Fibroblast of mammary gland (primary cell): ENCODE data around the gene TXNIP.
A peak's percentile ranks its signal among the peaks of the same experiment; 100 is the strongest.

Experiments
- DNase-seq: peaks from one replicate; pipeline ENCODE4 v3.0.0-alpha.2; 2010; ENCODE audit warnings: low read depth
- H3K4me3 ChIP-seq: 2 replicates; pipeline ENCODE4 v1.5.1; 2011; ENCODE audit warnings: low read depth, mild to moderate bottlenecking, low read length, moderate library complexity; ENCODE audit not compliant: control insufficient read depth
- TF ChIP-seq, protein P1 (sequence below): conservative IDR thresholded peaks from 2 replicates; pipeline ENCODE4 v1.5.1; 2011; ENCODE audit warnings: low read depth, low read length, inconsistent platforms; ENCODE audit not compliant: control insufficient read depth, insufficient read depth

TXNIP gene, protein sequence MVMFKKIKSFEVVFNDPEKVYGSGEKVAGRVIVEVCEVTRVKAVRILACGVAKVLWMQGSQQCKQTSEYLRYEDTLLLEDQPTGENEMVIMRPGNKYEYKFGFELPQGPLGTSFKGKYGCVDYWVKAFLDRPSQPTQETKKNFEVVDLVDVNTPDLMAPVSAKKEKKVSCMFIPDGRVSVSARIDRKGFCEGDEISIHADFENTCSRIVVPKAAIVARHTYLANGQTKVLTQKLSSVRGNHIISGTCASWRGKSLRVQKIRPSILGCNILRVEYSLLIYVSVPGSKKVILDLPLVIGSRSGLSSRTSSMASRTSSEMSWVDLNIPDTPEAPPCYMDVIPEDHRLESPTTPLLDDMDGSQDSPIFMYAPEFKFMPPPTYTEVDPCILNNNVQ

DNA sequence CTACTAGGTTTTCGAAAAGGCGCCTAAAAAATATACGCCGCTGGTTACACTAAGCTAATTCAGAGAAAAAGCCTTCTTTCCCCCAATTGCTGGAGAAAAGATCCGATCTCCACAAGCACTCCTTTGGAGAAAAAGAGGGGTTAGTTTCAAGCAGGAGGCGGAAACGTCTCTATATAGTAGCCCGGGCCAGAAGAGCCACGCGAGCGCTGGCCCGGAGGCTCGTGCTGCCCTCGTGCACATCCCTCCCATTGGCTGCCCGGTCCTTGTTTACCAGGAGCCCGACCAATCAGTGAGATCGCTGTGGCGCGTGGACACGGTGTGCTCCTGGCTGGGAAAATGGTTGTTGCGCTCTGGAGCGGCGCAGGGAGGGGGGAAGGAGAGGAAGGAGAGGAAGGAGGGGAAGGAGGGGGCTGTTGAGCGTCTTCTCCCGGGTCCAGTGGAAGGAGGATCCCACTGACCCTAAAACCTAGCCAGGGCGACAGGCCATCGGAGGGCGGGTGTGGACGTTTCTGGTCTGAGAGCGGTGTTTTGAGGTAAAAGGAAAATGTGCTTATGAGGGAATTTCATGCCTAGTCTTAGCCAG, at the start of gene TXNIP:
TXNIP (minus strand) TSS at position 147 of the 583 bp plus-strand sequence. CDS start 313 bp downstream, outside the sequence.
- TF ChIP-seq, protein P1, sequence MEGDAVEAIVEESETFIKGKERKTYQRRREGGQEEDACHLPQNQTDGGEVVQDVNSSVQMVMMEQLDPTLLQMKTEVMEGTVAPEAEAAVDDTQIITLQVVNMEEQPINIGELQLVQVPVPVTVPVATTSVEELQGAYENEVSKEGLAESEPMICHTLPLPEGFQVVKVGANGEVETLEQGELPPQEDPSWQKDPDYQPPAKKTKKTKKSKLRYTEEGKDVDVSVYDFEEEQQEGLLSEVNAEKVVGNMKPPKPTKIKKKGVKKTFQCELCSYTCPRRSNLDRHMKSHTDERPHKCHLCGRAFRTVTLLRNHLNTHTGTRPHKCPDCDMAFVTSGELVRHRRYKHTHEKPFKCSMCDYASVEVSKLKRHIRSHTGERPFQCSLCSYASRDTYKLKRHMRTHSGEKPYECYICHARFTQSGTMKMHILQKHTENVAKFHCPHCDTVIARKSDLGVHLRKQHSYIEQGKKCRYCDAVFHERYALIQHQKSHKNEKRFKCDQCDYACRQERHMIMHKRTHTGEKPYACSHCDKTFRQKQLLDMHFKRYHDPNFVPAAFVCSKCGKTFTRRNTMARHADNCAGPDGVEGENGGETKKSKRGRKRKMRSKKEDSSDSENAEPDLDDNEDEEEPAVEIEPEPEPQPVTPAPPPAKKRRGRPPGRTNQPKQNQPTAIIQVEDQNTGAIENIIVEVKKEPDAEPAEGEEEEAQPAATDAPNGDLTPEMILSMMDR: no peak
- H3K4me3 ChIP-seq: peak within 1 kb of the TSS; percentile 90
- DNase-seq: peak; percentile 97

DNA sequence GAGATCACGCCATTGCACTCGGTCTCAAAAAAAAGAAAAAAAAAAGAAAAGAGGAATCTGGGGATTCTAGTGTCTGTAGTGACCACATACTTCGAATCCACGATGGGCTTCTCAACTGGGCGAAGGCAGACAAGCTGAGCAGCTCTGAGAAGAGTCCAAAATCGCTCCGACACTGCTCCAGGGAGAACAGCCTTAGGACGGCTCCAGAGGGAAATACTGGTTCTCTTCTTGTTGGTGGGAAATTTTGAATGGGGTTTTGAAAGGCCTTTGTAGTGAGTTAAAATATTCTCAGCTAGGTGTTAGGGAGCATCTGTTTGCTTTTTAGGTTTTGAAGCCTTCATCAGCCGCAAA, 43.4 kb upstream of the TXNIP start:
- DNase-seq: no peak
- peak overlapping the region; percentile 75 for H3K4me3 ChIP-seq

DNA sequence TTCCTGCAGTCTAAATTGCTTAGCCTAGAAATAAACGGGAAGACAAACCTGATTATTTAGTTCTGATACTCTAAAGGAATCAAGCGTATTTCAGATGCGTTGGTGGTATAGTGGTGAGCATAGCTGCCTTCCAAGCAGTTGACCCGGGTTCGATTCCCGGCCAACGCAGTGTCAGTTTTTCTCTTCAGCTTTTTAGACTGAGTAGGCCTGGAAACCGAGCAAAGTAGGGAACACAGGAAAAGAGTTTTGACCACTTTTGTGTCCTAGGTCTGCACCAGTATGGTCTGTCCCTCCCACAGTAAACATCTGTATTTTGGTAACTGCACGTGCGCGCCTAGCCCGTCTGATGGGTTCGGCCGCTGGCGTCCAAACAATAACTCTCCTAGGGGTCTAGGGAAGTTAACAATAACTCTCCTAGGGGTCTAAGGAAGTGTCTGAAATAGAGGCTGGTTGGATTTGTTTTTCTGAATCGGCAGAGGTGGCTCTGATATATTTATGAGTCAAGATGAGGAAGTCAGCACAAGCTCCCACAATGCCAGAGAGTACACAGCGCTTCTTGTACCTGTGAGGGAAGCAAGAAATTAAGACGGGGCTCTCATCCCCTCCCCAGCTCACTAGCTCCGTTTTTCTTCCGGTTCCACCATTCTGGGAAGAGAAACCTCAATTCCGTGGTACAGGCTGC, 40.7 kb upstream of the TXNIP start:
- TF ChIP-seq, protein P1: no peak
- peak; percentile 90 for DNase-seq

More for the DNA sequence above, 43.4 kb upstream of the TXNIP start:
- TF ChIP-seq, protein P1: no peak

DNA sequence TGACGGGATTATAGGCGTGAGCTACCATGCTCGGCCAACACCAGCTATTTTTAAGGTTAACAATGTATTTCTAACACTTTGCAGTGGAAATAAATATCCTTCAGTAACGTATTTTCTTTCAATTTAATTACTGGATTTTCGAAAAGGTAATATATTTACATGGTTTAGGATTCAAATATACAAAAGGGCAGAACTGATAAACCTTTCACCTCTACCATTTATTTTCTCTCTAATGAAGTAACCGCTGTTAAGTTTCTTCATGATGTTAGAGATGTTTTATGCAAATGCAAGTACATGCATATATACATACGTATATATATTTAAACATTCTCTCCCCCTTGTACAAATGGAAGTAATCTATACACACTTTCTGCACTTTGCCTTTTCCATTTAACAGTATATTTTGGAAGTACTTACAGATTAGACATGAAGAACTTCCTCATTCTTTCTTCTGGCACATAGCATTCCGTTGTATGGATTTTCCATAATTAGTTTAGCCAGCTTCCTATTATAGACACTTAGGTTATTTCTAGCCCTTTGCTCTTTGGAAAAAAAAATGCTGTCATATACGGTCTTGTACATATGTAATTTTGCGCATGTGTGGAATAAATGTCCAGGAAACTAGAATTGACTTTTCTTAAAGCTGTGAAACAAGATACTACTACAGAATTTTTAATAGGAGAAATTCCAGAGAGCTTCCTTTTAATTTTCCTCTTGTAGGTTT, 40.0 kb upstream of the TXNIP start:
- H3K4me3 ChIP-seq: peak overlapping the region; percentile 49
- TF ChIP-seq, protein P1: no peak
- no peak for DNase-seq

More for the DNA sequence above, 40.7 kb upstream of the TXNIP start:
- H3K4me3 ChIP-seq: peak overlapping the region; percentile 93

DNA sequence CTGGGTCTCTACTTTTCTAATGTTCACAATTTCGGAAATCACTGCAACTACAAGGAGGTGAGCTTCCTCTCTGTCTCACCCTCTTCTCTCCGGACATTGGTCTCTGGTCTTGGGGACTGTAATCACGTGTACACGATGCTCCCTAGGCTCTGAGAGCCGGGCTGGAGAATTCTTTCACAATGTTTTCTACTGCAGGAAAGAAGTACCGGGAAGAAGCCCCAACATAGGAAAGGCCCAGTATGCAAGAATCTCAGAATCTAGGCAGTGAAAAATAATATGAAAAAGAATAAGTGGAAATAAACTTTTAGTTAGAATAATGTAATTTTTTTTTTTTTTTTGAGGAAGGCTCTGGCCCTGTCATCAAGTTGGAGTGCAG, 38.7 kb upstream of the TXNIP start:
- H3K4me3 ChIP-seq: peak overlapping the region; percentile 36
- peak; percentile 59 for DNase-seq
- TF ChIP-seq, protein P1: no peak

DNA sequence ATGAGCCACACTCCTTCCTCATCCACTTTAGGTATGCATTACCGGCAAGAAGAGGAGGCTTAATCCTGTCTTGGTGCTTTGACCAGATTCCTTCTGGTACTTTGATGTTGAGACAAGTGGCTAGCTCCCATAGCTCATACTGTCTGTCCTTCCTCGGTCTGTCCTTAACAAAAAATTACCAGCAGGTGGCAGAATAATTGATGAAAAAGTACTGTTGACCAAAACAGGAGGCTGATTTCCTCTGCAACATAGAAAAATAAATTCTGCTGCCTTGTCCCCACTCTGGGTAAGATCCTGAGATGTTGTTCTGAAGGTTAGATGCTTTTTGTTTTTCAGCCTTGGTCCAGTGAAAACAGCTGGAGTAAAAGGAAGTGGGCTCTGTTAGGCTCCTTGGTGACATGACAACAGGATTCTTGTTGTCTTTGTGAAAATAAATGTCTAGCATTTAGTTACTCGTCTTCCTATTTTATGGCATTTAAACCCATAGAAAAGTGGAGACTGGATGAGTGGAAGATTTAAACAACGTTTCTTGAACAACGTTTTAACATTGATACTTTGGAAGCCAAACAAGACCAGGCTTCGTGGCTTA, 36.3 kb upstream of the TXNIP start:
- no peak overlapping the region for H3K4me3 ChIP-seq
- peak; percentile 60 for DNase-seq
- TF ChIP-seq, protein P1: peak; percentile 55
